ENCODE measurements around the gene FBXL19.

DNA sequence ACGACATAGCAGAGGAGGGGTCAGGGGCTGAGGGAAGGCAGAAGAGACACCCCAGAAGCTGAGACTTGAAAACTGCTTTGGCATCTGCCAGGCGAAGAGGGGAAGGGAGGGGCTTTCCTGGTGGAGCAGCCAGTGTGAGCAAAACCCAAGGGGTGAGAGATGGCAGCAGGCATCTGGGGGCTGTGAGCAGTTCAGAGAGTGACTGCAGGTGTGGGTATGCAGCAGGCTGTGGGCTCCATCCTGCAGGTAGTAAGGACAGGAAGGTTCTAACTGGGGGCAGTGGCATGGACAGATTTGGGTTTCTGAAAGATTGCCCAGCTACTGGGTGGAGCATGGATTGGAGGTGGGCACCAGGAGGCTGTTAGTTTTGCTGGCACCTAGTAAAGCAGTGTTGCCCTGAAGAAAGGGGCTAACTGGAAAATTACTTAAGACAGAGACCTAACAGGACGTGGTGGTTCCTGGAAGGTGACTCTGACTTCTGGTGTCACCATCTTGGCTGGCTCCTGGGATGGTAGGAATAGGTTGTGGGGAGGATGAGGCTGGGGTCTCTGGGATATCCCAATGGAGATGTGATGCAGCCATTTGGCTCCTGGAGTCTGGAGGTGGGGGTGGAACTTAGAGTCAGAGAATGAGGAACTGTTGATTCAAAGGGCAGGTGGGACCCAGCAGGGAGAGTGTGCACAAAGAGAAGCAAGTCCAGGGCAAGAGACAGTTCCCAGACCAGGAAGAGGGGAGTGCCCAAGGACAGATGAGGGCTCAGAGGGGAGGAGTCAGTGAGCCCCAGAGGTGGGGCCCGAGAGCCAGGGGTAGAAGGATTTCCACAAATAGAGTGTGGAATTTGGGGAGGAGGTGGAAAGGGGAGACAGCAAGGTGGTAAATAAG is 40.7 kb upstream of the FBXL19 start:
- TF ChIP-seq CTCF (IDR thresholded peaks at IDR 0.05; ENCODE audit: poor library complexity, severe bottlenecking) (no peak), RAD21 (conservative IDR thresholded peaks at IDR 0.05) (no peak), EP300 (conservative IDR thresholded peaks at IDR 0.05; ENCODE audit: poor library complexity, severe bottlenecking) (no peak), MXI1 (conservative IDR thresholded peaks at IDR 0.05; ENCODE audit: poor library complexity, severe bottlenecking) (no peak), REST (IDR thresholded peaks at IDR 0.05; ENCODE audit: borderline replicate concordance) (no peak), EZH2 (IDR thresholded peaks at IDR 0.05; ENCODE audit: borderline replicate concordance, insufficient read depth, low read length, poor library complexity, severe bottlenecking) (no peak)

Measured in neural cell (in vitro differentiated cells).